ENCODE data around the gene MAS1.

DNA sequence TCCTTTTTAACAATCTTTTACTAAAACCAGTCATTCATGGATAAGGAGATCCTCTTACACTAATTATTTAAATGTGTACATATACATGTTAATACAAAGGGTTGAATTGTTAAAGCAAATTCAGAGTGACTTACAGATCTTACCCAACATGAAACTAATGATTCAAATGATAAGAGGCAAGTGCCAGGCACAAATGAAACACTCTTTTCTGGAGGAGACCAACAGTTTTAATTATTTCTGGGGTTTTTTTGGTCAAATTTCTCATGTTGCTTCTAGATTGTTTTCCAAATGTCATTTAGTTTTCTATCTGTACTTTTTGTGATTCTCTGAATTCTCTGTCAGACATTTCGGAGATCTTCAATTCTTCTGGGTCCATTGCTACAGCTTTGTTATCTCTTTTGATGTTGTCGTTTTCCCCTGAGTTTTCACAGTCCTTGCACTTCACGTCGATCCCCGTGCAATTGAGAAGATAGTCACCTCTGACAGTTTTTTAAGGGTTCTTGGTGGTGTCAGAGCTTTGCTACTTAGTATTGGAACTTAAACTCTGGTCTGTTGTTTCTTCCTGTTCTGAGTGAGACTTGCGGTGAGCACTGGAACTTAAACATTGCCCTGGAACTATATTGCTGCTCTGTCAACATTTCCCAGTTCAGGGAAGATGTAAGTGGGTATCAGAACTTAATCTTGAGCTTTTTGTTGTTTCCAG is 23.2 kb downstream of the MAS1 start:
- TF ChIP-seq, protein P1, sequence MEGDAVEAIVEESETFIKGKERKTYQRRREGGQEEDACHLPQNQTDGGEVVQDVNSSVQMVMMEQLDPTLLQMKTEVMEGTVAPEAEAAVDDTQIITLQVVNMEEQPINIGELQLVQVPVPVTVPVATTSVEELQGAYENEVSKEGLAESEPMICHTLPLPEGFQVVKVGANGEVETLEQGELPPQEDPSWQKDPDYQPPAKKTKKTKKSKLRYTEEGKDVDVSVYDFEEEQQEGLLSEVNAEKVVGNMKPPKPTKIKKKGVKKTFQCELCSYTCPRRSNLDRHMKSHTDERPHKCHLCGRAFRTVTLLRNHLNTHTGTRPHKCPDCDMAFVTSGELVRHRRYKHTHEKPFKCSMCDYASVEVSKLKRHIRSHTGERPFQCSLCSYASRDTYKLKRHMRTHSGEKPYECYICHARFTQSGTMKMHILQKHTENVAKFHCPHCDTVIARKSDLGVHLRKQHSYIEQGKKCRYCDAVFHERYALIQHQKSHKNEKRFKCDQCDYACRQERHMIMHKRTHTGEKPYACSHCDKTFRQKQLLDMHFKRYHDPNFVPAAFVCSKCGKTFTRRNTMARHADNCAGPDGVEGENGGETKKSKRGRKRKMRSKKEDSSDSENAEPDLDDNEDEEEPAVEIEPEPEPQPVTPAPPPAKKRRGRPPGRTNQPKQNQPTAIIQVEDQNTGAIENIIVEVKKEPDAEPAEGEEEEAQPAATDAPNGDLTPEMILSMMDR (conservative IDR thresholded peaks at IDR 0.05; ENCODE audit: low read depth in 2 of 2) = no peak
- TF ChIP-seq POLR2AphosphoS5 (IDR thresholded peaks at IDR 0.05; ENCODE audit: low read depth) (no peak), JUNB (IDR thresholded peaks at IDR 0.05; ENCODE audit: unreplicated experiment) (no peak)
